Memory B cell (primary cell): ENCODE results near the gene HS2ST1.
A peak's percentile ranks its signal among the peaks of the same experiment; 100 is the strongest.
"Not testable (repeated sequence)": the region's sequence is repeated elsewhere in the genome, so short reads cannot be mapped to it uniquely, and the experiment has no call there.

ENCODE experiments used
- ATAC-seq: fragments of 150-1000 bp; cut with Tn5 transposase; 2 replicates; pipeline ENCODE4 v1.10.0; 2021; ENCODE audit warnings: low read depth, mild to moderate bottlenecking, moderate library complexity
- DNase-seq, 2 donors: peaks; one replicate each; pipeline ENCODE4 v3.0.0; 2022; ENCODE audit warnings: low spot score in 2 of 2
- H3K27ac Mint-ChIP-seq: one replicate; pipeline ENCODE4 v1.8.0; 2022; ENCODE audit warnings: mild to moderate bottlenecking, moderate library complexity, mixed read lengths
- H3K27me3 Mint-ChIP-seq: one replicate; pipeline ENCODE4 v1.8.0; 2022; ENCODE audit warnings: mixed read lengths
- H3K36me3 Mint-ChIP-seq: one replicate; pipeline ENCODE4 v1.8.0; 2022; ENCODE audit warnings: mild to moderate bottlenecking, mixed read lengths
- H3K4me1 Mint-ChIP-seq: one replicate; pipeline ENCODE4 v1.8.0; 2022; ENCODE audit warnings: mixed read lengths
- H3K4me3 Mint-ChIP-seq: one replicate; pipeline ENCODE4 v1.8.0; 2022; ENCODE audit warnings: mild to moderate bottlenecking, moderate library complexity, mixed read lengths
- H3K9me3 Mint-ChIP-seq: one replicate; pipeline ENCODE4 v1.8.0; 2022; ENCODE audit warnings: mixed read lengths

Gene HS2ST1

GRCh38 chr1:86914601-86914997 is at the start of gene HS2ST1:
Gene HS2ST1, plus strand, starts transcription at chr1:86914635.
- no peaks in the 10 kb centered on the region for H3K27me3 Mint-ChIP-seq
- H3K9me3 Mint-ChIP-seq, result no peaks in the 10 kb centered on the region
- ATAC-seq (no peak), DNase-seq (no peak)
- H3K36me3 Mint-ChIP-seq, result peaks cover 17% of the 10 kb centered on the region
- H3K27ac Mint-ChIP-seq, result no peak within 1 kb of the TSS
- no peak within 1 kb of the TSS for H3K4me3 Mint-ChIP-seq
- peaks cover 25% of the 10 kb centered on the region for H3K4me1 Mint-ChIP-seq

GRCh38 chr1:86865973-86866637 is 48.3 kb upstream of the HS2ST1 start:
- peak; percentile 97 for ATAC-seq

GRCh38 chr1:86866665-86867064 is 47.8 kb upstream of the HS2ST1 start:
- H3K27ac Mint-ChIP-seq, result peak overlapping the region; percentile 87
- H3K4me3 Mint-ChIP-seq, result peak overlapping the region; percentile 21
- H3K4me1 Mint-ChIP-seq, result peaks cover 24% of the 10 kb centered on the region
- ATAC-seq, result no peak
- no peaks in the 10 kb centered on the region for H3K27me3 Mint-ChIP-seq
- H3K36me3 Mint-ChIP-seq, result peaks cover 6% of the 10 kb centered on the region
- H3K9me3 Mint-ChIP-seq, result no peaks in the 10 kb centered on the region
- DNase-seq, result no peak

More at GRCh38 chr1:86865973-86866637, 48.3 kb upstream of the HS2ST1 start:
- peak overlapping the region; percentile 21 for H3K4me3 Mint-ChIP-seq
- peak in 1 of 2 donors; percentile 25 for DNase-seq
- peaks cover 24% of the 10 kb centered on the region for H3K4me1 Mint-ChIP-seq
- no peaks in the 10 kb centered on the region for H3K9me3 Mint-ChIP-seq
- H3K36me3 Mint-ChIP-seq, result peaks cover 6% of the 10 kb centered on the region
- no peaks in the 10 kb centered on the region for H3K27me3 Mint-ChIP-seq
- H3K27ac Mint-ChIP-seq, result peak overlapping the region; percentile 87

- not testable (repeated sequence) for H3K27me3 Mint-ChIP-seq, ATAC-seq
Measured at GRCh38 chr1:86867278-86867677, 47.2 kb upstream of the HS2ST1 start.

GRCh38 chr1:86868477-86868876 is 46.0 kb upstream of the HS2ST1 start:
- DNase-seq (no peak), ATAC-seq (no peak)
- no peak overlapping the region for H3K4me3 Mint-ChIP-seq
- peaks cover 24% of the 10 kb centered on the region for H3K4me1 Mint-ChIP-seq
- no peaks in the 10 kb centered on the region for H3K27me3 Mint-ChIP-seq
- H3K27ac Mint-ChIP-seq, result peak overlapping the region; percentile 26
- no peaks in the 10 kb centered on the region for H3K9me3 Mint-ChIP-seq
- peaks cover 10% of the 10 kb centered on the region for H3K36me3 Mint-ChIP-seq

More at GRCh38 chr1:86867278-86867677, 47.2 kb upstream of the HS2ST1 start:
- H3K4me1 Mint-ChIP-seq, result peaks cover 24% of the 10 kb centered on the region
- H3K36me3 Mint-ChIP-seq, H3K4me3 Mint-ChIP-seq, H3K27ac Mint-ChIP-seq, H3K9me3 Mint-ChIP-seq, DNase-seq: not testable (repeated sequence)

- no peak for ATAC-seq
- no peak for DNase-seq
- Mint-ChIP-seq H3K27me3 (no peaks in the 10 kb centered on the region), H3K36me3 (peaks cover 17% of the 10 kb centered on the region), H3K9me3 (no peaks in the 10 kb centered on the region), H3K27ac (peak overlapping the region; percentile 69), H3K4me1 (peaks cover 20% of the 10 kb centered on the region), H3K4me3 (no peak overlapping the region)
Measured at GRCh38 chr1:86871001-86871400, 43.4 kb upstream of the HS2ST1 start.

GRCh38 chr1:86872086-86872485 is 42.3 kb upstream of the HS2ST1 start:
- no peaks in the 10 kb centered on the region for H3K27me3 Mint-ChIP-seq

GRCh38 chr1:86875722-86876121 is 38.7 kb upstream of the HS2ST1 start:
- H3K36me3 Mint-ChIP-seq, result peaks cover 20% of the 10 kb centered on the region
- no peak overlapping the region for H3K4me3 Mint-ChIP-seq
- H3K27ac Mint-ChIP-seq, result peak overlapping the region; percentile 14
- no peaks in the 10 kb centered on the region for H3K27me3 Mint-ChIP-seq
- peaks cover 8% of the 10 kb centered on the region for H3K4me1 Mint-ChIP-seq
- DNase-seq (no peak), ATAC-seq (no peak)
- no peaks in the 10 kb centered on the region for H3K9me3 Mint-ChIP-seq

More at GRCh38 chr1:86872086-86872485, 42.3 kb upstream of the HS2ST1 start:
- H3K27ac Mint-ChIP-seq, result no peak overlapping the region
- no peak for DNase-seq
- H3K4me3 Mint-ChIP-seq, result no peak overlapping the region
- no peak for ATAC-seq
- peaks cover 21% of the 10 kb centered on the region for H3K36me3 Mint-ChIP-seq
- no peaks in the 10 kb centered on the region for H3K9me3 Mint-ChIP-seq
- peaks cover 22% of the 10 kb centered on the region for H3K4me1 Mint-ChIP-seq

GRCh38 chr1:86887479-86888162 is 26.8 kb upstream of the HS2ST1 start:
- Mint-ChIP-seq H3K36me3 (peaks cover 11% of the 10 kb centered on the region), H3K4me1 (peaks cover 13% of the 10 kb centered on the region), H3K9me3 (no peaks in the 10 kb centered on the region), H3K27me3 (no peaks in the 10 kb centered on the region), H3K4me3 (no peak overlapping the region), H3K27ac (no peak overlapping the region)
- ATAC-seq (no peak), DNase-seq (no peak)

GRCh38 chr1:86888327-86888726 is 26.1 kb upstream of the HS2ST1 start:
- Mint-ChIP-seq H3K36me3 (peaks cover 11% of the 10 kb centered on the region), H3K4me1 (peaks cover 13% of the 10 kb centered on the region)

GRCh38 chr1:86899401-86899800 is 15.0 kb upstream of the HS2ST1 start:
- DNase-seq, H3K27ac Mint-ChIP-seq, ATAC-seq, H3K4me3 Mint-ChIP-seq, H3K9me3 Mint-ChIP-seq, H3K27me3 Mint-ChIP-seq: not testable (repeated sequence)
- Mint-ChIP-seq H3K4me1 (peaks cover 16% of the 10 kb centered on the region), H3K36me3 (peaks cover 12% of the 10 kb centered on the region)

More at GRCh38 chr1:86888327-86888726, 26.1 kb upstream of the HS2ST1 start:
- no peak overlapping the region for H3K27ac Mint-ChIP-seq
- no peak for DNase-seq
- no peaks in the 10 kb centered on the region for H3K9me3 Mint-ChIP-seq
- no peak overlapping the region for H3K4me3 Mint-ChIP-seq
- no peaks in the 10 kb centered on the region for H3K27me3 Mint-ChIP-seq
- no peak for ATAC-seq

GRCh38 chr1:86905875-86906274 is 8.6 kb upstream of the HS2ST1 start:
- Mint-ChIP-seq H3K27ac (no peak overlapping the region), H3K36me3 (peaks cover 22% of the 10 kb centered on the region), H3K4me3 (no peak overlapping the region), H3K27me3 (no peaks in the 10 kb centered on the region), H3K4me1 (peaks cover 27% of the 10 kb centered on the region), H3K9me3 (no peaks in the 10 kb centered on the region)
- no peak for ATAC-seq
- DNase-seq, result no peak

- Mint-ChIP-seq H3K27me3 (no peaks in the 10 kb centered on the region), H3K4me3 (no peak overlapping the region), H3K9me3 (no peaks in the 10 kb centered on the region), H3K36me3 (peaks cover 27% of the 10 kb centered on the region), H3K27ac (no peak overlapping the region), H3K4me1 (peaks cover 33% of the 10 kb centered on the region)
- no peak for ATAC-seq
- no peak for DNase-seq
Measured at GRCh38 chr1:86906419-86906818, 8.0 kb upstream of the HS2ST1 start.

- H3K27me3 Mint-ChIP-seq, result no peaks in the 10 kb centered on the region
- H3K4me1 Mint-ChIP-seq, result peaks cover 36% of the 10 kb centered on the region
- no peak overlapping the region for H3K4me3 Mint-ChIP-seq
- H3K36me3 Mint-ChIP-seq, result peaks cover 24% of the 10 kb centered on the region
- DNase-seq (no peak), ATAC-seq (no peak)
- no peaks in the 10 kb centered on the region for H3K9me3 Mint-ChIP-seq
- no peak overlapping the region for H3K27ac Mint-ChIP-seq
Measured at GRCh38 chr1:86912281-86912900, 2.0 kb upstream of the HS2ST1 start.
